Measurements from ENCODE around the gene DNAH3. TPM values are rescaled to one million over a fixed set of nuclear protein-coding genes. Genes with fewer than 3 reads are reported as not detected.

Gene DNAH3
- total and polyA plus RNA-seq, 2 experiments from 2014 or later: 0.70 to 1.3 TPM

DNA sequence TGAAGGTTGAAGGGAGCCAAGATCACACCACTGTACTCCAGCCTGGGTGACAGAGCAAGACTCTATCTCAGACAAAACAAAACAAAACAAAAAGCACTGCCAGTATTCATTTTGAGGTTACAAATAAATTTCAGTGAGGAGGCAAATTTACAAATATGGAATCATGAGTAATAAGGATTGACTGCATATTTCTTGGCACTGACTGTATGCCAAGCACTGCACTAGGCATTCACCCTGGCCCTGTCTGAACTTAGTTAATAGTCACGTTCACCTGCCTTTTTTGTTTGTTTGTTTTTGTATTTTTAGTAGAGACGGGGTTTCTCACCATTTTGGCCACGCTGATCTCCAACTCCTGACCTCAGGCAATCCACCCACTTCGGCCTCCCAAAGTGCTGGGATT lies 12.9 kb upstream of the DNAH3 start (continued):
- TF ChIP-seq, protein P1, sequence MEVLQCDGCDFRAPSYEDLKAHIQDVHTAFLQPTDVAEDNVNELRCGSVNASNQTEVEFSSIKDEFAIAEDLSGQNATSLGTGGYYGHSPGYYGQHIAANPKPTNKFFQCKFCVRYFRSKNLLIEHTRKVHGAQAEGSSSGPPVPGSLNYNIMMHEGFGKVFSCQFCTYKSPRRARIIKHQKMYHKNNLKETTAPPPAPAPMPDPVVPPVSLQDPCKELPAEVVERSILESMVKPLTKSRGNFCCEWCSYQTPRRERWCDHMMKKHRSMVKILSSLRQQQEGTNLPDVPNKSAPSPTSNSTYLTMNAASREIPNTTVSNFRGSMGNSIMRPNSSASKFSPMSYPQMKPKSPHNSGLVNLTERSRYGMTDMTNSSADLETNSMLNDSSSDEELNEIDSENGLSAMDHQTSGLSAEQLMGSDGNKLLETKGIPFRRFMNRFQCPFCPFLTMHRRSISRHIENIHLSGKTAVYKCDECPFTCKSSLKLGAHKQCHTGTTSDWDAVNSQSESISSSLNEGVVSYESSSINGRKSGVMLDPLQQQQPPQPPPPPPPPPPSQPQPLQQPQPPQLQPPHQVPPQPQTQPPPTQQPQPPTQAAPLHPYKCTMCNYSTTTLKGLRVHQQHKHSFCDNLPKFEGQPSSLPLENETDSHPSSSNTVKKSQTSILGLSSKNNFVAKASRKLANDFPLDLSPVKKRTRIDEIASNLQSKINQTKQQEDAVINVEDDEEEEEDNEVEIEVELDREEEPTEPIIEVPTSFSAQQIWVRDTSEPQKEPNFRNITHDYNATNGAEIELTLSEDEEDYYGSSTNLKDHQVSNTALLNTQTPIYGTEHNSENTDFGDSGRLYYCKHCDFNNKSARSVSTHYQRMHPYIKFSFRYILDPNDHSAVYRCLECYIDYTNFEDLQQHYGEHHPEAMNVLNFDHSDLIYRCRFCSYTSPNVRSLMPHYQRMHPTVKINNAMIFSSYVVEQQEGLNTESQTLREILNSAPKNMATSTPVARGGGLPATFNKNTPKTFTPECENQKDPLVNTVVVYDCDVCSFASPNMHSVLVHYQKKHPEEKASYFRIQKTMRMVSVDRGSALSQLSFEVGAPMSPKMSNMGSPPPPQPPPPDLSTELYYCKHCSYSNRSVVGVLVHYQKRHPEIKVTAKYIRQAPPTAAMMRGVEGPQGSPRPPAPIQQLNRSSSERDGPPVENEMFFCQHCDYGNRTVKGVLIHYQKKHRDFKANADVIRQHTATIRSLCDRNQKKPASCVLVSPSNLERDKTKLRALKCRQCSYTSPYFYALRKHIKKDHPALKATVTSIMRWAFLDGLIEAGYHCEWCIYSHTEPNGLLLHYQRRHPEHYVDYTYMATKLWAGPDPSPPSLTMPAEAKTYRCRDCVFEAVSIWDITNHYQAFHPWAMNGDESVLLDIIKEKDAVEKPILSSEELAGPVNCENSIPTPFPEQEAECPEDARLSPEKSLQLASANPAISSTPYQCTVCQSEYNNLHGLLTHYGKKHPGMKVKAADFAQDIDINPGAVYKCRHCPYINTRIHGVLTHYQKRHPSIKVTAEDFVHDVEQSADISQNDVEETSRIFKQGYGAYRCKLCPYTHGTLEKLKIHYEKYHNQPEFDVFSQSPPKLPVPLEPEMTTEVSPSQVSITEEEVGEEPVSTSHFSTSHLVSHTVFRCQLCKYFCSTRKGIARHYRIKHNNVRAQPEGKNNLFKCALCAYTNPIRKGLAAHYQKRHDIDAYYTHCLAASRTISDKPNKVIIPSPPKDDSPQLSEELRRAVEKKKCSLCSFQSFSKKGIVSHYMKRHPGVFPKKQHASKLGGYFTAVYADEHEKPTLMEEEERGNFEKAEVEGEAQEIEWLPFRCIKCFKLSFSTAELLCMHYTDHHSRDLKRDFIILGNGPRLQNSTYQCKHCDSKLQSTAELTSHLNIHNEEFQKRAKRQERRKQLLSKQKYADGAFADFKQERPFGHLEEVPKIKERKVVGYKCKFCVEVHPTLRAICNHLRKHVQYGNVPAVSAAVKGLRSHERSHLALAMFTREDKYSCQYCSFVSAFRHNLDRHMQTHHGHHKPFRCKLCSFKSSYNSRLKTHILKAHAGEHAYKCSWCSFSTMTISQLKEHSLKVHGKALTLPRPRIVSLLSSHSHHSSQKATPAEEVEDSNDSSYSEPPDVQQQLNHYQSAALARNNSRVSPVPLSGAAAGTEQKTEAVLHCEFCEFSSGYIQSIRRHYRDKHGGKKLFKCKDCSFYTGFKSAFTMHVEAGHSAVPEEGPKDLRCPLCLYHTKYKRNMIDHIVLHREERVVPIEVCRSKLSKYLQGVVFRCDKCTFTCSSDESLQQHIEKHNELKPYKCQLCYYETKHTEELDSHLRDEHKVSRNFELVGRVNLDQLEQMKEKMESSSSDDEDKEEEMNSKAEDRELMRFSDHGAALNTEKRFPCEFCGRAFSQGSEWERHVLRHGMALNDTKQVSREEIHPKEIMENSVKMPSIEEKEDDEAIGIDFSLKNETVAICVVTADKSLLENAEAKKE (CRISPR knock-in tag; IDR thresholded peaks at IDR 0.05): no peak
- TF ChIP-seq, protein P2, sequence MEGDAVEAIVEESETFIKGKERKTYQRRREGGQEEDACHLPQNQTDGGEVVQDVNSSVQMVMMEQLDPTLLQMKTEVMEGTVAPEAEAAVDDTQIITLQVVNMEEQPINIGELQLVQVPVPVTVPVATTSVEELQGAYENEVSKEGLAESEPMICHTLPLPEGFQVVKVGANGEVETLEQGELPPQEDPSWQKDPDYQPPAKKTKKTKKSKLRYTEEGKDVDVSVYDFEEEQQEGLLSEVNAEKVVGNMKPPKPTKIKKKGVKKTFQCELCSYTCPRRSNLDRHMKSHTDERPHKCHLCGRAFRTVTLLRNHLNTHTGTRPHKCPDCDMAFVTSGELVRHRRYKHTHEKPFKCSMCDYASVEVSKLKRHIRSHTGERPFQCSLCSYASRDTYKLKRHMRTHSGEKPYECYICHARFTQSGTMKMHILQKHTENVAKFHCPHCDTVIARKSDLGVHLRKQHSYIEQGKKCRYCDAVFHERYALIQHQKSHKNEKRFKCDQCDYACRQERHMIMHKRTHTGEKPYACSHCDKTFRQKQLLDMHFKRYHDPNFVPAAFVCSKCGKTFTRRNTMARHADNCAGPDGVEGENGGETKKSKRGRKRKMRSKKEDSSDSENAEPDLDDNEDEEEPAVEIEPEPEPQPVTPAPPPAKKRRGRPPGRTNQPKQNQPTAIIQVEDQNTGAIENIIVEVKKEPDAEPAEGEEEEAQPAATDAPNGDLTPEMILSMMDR (conservative IDR thresholded peaks at IDR 0.05; ENCODE audit: low read depth in 2 of 2): no peak
- no peak for TF ChIP-seq STAT1 (IDR thresholded peaks at IDR 0.05; ENCODE audit: unreplicated experiment)
- TF ChIP-seq ZNF114 (CRISPR knock-in tag; IDR thresholded peaks at IDR 0.05): no peak
- no peak for TF ChIP-seq EZH2phosphoT487 (IDR thresholded peaks at IDR 0.05; ENCODE audit: unreplicated experiment)

DNA sequence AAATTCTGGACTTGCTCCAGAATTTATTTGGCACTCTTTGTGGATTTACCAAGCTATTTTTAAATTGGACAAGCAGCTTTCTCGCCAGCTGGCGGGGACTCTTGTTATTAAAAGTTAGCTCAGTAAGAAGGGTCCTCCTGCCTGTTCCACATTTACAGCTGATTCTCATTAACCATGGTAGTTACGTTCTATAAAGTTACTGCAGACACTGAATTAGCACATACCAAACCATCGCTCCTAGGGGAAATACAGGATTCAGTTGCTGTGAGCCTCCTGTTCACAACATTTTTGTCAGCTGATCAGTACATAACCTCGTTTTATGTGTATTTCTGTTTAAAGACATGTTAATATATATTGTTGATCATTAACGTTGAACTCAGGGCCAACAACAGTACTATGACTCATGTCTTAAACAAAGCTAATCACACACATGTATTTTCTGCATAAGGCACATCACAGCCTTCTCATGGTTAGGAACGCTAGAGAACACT lies 12.1 kb upstream of the DNAH3 start:
- ATAC-seq: no peak
- H3K36me3 ChIP-seq (ENCODE audit: insufficient read depth): peaks cover 39% of the 10 kb centered on the region

More for the DNA sequence above, 12.1 kb upstream of the DNAH3 start:
- Histone ChIP-seq H2AFZ (no peak overlapping the region), H3K9me2 (ENCODE audit: insufficient read depth) (no peaks in the 10 kb centered on the region), H3K79me2 (replicated peaks; ENCODE audit: insufficient read depth) (peaks cover 37% of the 10 kb centered on the region), H3K4me2 (no peak overlapping the region), H3F3A (replicated peaks; ENCODE audit: low read depth) (no peaks in the 10 kb centered on the region), H3K27ac (ENCODE audit: low read depth) (no peak overlapping the region), H3K4me1 (ENCODE audit: insufficient read depth) (peaks cover 17% of the 10 kb centered on the region), H3K27me3 (ENCODE audit: insufficient read depth) (peaks cover 4% of the 10 kb centered on the region; the same call in 1 of the 2 replicates), H4K20me1 (replicated peaks; ENCODE audit: insufficient read depth) (peaks cover 21% of the 10 kb centered on the region), H3K4me3 (no peak overlapping the region)
- Mint-ChIP-seq H3K36me3 (ENCODE audit: low read depth) (peaks cover 56% of the 10 kb centered on the region), H3K9me3 (no peaks in the 10 kb centered on the region), H3K4me1 (peaks cover 18% of the 10 kb centered on the region), H3K4me3 (no peak overlapping the region), H3K27ac (no peak overlapping the region), H3K27me3 (ENCODE audit: insufficient read depth, low read depth, poor library complexity) (peaks cover 4% of the 10 kb centered on the region)
- no peak for DNase-seq (ENCODE audit: low spot score)
- TF ChIP-seq EZH2phosphoT487 (IDR thresholded peaks at IDR 0.05; ENCODE audit: unreplicated experiment): no peak
- TF ChIP-seq, protein P3, sequence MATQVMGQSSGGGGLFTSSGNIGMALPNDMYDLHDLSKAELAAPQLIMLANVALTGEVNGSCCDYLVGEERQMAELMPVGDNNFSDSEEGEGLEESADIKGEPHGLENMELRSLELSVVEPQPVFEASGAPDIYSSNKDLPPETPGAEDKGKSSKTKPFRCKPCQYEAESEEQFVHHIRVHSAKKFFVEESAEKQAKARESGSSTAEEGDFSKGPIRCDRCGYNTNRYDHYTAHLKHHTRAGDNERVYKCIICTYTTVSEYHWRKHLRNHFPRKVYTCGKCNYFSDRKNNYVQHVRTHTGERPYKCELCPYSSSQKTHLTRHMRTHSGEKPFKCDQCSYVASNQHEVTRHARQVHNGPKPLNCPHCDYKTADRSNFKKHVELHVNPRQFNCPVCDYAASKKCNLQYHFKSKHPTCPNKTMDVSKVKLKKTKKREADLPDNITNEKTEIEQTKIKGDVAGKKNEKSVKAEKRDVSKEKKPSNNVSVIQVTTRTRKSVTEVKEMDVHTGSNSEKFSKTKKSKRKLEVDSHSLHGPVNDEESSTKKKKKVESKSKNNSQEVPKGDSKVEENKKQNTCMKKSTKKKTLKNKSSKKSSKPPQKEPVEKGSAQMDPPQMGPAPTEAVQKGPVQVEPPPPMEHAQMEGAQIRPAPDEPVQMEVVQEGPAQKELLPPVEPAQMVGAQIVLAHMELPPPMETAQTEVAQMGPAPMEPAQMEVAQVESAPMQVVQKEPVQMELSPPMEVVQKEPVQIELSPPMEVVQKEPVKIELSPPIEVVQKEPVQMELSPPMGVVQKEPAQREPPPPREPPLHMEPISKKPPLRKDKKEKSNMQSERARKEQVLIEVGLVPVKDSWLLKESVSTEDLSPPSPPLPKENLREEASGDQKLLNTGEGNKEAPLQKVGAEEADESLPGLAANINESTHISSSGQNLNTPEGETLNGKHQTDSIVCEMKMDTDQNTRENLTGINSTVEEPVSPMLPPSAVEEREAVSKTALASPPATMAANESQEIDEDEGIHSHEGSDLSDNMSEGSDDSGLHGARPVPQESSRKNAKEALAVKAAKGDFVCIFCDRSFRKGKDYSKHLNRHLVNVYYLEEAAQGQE (IDR thresholded peaks at IDR 0.05; ENCODE audit: unreplicated experiment): no peak
- no peak for TF ChIP-seq ZNF331 (CRISPR knock-in tag; IDR thresholded peaks at IDR 0.05; ENCODE audit: low read depth)
- no peak for TF ChIP-seq EZH2 (IDR thresholded peaks at IDR 0.05; ENCODE audit: low read depth, unreplicated experiment)
- TF ChIP-seq JUNB (IDR thresholded peaks at IDR 0.05; ENCODE audit: unreplicated experiment): no peak
- TF ChIP-seq POLR2AphosphoS5 (IDR thresholded peaks at IDR 0.05; ENCODE audit: low read depth): no peak

Data from GM23338 (cell line).